CMK (cell line): ENCODE results near the gene EPB41L5.
A peak's percentile ranks its signal among the peaks of the same experiment; 100 is the strongest.
"Not testable (repeated sequence)": the region's sequence is repeated elsewhere in the genome, so short reads cannot be mapped to it uniquely, and the experiment has no call there.

Source experiments
- DNase-seq: peaks from one replicate; pipeline ENCODE4 v3.0.0-alpha.2; 2010; ENCODE audit warnings: low read depth

EPB41L5 gene

GRCh38 chr2:120100627-120101026 lies 87.8 kb downstream of the EPB41L5 start:
- DNase-seq = no peak

GRCh38 chr2:120103723-120104467 lies 91.0 kb downstream of the EPB41L5 start:
- no peak for DNase-seq

- DNase-seq = no peak
Measured at GRCh38 chr2:120104772-120105171, 91.9 kb downstream of the EPB41L5 start.

- DNase-seq = no peak
Measured at GRCh38 chr2:120105360-120105759, 92.5 kb downstream of the EPB41L5 start.

- DNase-seq = no peak
Measured at GRCh38 chr2:120108049-120108448, 95.2 kb downstream of the EPB41L5 start.

- no peak for DNase-seq
Measured at GRCh38 chr2:120108749-120109148, 95.9 kb downstream of the EPB41L5 start.

GRCh38 chr2:120109186-120110061 lies 96.5 kb downstream of the EPB41L5 start:
- peak; percentile 9 for DNase-seq

GRCh38 chr2:120110062-120110362 lies 97.1 kb downstream of the EPB41L5 start:
- DNase-seq = no peak

- DNase-seq = no peak
Measured at GRCh38 chr2:120110507-120110906, 97.6 kb downstream of the EPB41L5 start.

GRCh38 chr2:120111193-120111592 lies 98.3 kb downstream of the EPB41L5 start:
- no peak for DNase-seq

GRCh38 chr2:120118018-120118417 lies 105.1 kb downstream of the EPB41L5 start:
- no peak for DNase-seq

GRCh38 chr2:120118471-120118870 lies 105.6 kb downstream of the EPB41L5 start:
- DNase-seq = no peak

- not testable (repeated sequence) for DNase-seq
Measured at GRCh38 chr2:120121337-120121736, 108.5 kb downstream of the EPB41L5 start.

GRCh38 chr2:120123090-120123489 lies 110.2 kb downstream of the EPB41L5 start:
- no peak for DNase-seq

GRCh38 chr2:120125195-120125594 lies 112.3 kb downstream of the EPB41L5 start:
- no peak for DNase-seq

- DNase-seq = no peak
Measured at GRCh38 chr2:120128216-120128615, 115.3 kb downstream of the EPB41L5 start.

GRCh38 chr2:120132190-120132589 lies 119.3 kb downstream of the EPB41L5 start:
- DNase-seq = no peak

- DNase-seq = no peak
Measured at GRCh38 chr2:120132691-120133090, 119.8 kb downstream of the EPB41L5 start.

- no peak for DNase-seq
Measured at GRCh38 chr2:120133572-120134244, 120.8 kb downstream of the EPB41L5 start.

- DNase-seq = no peak
Measured at GRCh38 chr2:120134263-120134662, 121.4 kb downstream of the EPB41L5 start.

GRCh38 chr2:120135013-120135412 lies 122.1 kb downstream of the EPB41L5 start:
- not testable (repeated sequence) for DNase-seq

GRCh38 chr2:120140866-120141265 lies 128.0 kb downstream of the EPB41L5 start:
- no peak for DNase-seq
